MV-4-11 (cell line): Measurements from ENCODE around the gene GARNL3.
A peak's percentile ranks its signal among the peaks of the same experiment; 100 is the strongest.

Experiments
- DNase-seq: peaks from one replicate; lab custom pipeline; 2025; lab: John Stamatoyannopoulos, UW

The GARNL3 gene

GRCh38 chr9:127264462-127265219 is at the start of gene GARNL3:
Gene GARNL3, plus strand, starts transcription at chr9:127264774. Its CDS starts 104 bp downstream, at chr9:127264878.
- DNase-seq: no peak

DNA sequence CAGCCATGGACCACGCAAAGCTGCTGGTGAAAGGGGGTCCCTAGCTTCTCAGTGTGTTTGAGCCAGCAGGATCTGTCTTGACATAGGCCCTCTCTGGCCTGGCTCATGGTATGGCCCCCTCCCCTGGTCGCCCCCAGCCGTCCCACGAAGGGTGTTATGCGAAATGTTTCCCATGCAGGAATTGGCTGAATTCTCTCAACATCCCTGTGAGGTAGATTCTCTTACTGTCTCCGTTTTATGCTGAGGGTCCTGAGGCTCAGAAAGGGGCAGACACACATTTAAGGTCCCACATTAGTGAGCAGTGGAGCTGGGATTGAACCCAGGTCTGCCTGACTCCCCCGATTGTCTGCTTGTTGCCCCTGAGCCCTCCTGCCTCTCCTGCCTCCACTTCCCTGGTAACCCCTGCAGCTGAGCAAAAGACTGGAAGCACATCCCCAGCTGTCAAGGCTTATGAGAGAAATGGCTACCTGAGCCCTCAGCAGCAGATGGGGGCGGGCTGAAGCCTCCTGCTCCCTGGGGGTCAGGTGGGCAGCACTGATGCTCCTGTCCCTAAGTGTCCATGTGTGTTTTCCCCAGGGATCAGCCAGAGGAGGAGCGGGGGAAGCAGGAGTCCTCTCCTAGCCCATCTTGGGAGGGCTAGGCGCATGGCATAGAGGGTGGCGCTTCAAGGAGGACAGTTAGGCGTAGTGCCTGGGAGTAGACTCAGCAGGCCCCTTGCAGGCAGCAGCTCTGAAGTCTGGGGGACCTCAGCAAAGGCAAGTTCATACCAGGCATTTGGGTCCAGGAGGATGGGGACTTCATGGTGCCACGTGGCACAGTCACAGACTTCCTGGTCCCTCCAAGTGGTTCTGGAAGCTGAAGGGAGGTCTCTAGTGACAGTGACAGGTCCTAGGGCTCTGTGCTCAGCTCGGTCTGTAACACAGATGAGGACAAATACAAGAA is 49.0 kb upstream of the GARNL3 start:
- no peak for DNase-seq

- DNase-seq: no peak
These were observed 48.2 kb upstream of the GARNL3 start for GRCh38 chr9:127216210-127216887.

DNA sequence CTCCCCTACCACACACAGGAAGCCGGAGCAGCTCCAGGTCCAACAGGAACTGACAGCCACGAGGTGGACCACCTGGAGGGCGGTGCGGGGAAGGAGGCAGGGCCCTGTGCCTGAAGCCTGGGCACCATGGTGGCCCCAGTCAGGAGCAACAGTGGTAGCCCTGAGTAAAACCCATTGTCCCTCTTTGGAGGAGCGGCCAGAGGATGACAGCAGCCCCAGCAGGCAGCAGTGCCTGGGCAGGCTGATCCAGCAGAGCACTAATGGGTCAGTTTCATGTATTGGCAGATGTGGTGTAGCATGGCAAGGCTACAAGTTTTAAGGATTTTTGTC is 47.7 kb upstream of the GARNL3 start:
- no peak for DNase-seq

- DNase-seq: no peak
These were observed 45.8 kb upstream of the GARNL3 start for GRCh38 chr9:127218818-127219217.

- no peak for DNase-seq
These were observed 45.1 kb upstream of the GARNL3 start for GRCh38 chr9:127219520-127219919.

DNA sequence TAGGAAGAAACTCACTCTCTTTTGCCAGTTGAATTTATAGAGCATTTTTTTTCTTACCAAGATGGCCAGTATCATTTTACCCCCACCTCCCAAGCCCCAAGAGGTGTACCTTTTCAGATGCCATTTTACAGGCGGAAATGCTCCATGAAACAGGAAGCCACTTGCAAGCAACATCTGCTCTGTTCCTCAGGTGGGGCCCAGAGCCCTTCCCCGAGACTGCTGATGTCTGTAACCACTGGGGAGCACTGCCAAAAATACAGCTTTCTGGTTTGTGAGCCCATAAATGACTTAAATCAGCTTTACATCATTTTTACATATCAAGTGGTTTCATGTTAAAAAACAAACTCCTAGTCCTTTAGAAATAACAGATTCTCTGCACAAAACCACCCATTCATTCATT is 42.9 kb upstream of the GARNL3 start:
- DNase-seq: no peak

DNA sequence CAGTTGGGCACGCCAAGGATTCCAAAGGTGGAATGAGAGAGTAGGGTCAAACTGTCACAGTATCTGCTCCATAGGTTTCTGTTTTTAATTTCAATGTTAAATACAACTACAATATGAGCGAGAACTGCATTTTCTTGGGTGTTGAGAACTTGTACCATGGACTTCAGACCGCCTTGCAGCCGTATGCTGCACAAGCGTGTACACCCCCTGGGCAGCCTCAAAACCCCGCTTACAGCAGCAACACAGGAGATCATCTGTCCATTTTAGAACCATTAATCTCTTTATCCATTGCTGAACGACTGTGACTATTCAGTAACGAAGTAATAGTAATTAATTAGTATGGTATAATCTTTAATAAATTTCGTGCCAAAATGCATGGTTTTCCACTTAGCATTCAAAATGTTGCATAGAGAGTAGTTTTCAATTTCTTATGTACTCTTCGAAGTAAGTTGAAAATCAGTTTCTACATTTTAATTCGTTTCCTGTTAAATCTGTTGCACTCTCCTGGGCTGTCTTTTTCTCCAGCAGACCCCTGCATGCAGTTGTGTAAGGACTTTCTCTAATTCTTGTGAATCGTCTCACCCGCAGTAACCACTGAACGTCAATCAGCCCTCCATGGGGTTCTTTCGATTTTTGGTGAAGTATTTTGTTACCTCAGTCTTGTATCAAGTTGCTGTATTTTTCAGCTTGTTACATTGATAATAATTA is 42.0 kb upstream of the GARNL3 start:
- peak; percentile 30 for DNase-seq

DNA sequence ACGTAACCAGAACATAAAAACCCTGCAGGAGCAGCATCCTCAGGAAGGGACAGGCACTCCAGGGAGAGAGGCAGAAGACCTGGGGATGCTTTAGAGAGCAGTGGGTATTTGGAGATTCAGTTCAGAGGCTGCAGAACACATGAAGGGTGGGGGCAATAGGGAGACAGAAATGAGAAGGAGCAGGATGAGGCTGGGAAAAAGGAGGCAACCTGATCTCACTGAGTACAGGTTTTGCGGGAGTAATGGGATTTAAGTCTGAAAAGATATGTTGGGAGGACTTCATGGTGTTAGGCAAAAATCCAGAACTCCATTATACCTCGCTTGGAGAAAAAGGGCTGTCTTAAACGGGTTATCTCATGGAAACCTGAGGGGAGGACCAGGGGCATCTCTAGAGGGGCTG is 41.3 kb upstream of the GARNL3 start:
- DNase-seq: no peak

DNA sequence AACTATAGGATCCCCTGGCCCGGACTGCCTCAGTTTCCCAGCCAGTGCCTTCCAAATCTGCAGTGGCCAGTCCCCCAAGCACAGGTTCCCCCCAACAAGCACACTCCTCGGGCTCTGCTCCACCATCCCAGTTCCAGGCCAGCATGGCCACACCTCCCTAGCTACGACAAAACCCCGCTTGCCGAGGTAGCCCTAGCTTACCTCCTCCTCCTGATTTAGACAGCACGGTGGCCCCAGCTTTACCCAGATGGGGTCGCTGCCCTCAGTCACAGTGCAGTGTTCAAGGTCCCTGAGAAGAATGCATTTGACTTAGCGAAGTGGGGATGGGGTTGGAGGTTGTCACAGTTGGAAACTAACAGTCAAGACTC is 40.8 kb upstream of the GARNL3 start:
- no peak for DNase-seq

DNA sequence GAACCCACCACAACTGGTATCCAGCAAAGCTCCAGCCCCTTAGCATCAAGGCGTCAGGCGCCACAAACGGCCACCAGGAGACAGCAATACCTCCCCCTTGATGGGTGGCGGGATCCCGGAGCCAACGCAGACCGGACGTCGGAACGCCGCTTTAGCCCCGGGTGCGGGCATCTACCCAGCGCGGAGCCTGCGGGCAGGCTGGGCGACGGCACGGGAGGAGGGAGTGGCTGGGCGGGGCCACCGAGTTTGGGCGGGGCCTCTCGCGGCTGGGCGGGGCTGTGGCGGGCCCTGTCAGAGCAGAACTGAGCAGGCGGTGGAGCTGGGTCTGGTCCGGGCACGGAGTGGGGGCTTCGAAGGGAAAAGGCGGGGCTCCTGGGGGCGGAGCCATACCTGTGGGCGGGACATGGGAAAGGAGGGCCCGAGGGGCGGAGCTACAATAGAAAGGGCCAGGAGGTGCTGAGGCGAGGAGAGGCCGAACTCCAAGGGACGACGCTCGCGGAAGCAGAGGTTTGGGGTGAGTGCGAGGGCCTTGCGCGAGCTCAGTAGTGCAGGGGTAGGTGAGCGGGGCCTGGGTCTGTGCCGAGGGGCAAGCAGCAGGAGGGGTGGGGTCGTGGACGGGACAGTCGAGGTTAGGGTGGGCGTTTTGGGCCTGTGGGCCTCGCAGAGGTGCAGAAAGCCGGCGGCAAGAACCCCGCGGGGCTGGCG is 40.2 kb upstream of the GARNL3 start:
- peak; percentile 85 for DNase-seq

DNA sequence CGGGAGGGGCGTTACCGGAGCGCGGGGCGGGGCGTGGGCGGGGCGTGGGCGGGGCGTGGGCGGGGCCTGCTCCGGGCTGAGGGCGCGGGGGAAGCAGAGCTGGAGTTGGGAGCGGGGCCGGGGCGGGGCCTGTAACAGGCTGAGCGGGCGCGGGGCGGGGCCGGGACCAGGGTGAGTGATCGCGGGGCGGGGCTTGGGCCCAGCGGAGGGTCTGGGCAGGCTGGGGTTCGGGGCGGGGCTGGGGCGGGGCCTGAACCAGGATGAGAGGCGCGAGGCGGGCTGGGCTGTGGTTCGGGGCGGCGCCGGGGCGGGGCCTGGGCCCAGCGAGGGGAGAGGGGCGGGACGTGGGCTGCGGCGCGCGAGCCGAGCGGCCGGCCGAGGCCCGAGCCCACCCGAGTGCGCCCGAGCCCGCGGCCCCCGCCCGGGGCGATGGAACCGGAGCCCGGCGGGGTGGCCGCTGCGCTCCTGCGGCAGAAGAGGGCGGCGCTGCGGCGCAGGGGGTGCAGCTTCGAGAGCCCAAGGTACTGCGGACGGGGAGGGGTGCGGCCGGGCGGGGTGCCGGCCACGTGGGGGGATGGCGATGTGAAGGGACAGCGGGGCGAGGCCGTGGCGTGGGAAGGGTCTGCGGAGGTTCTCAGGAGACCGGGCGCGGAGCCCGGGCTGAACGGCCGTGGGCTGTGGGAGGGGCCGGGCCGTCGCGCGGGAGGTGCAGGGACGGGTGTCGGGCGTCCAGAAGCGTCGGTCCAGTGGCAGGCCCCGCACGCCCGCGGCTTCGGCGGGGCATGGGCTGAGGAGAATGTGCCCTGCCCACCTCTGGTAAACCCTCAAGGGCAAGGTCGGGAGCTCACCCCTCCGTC is 39.5 kb upstream of the GARNL3 start:
- peak; percentile 69 for DNase-seq

- no peak for DNase-seq
These were observed 38.6 kb upstream of the GARNL3 start for GRCh38 chr9:127225801-127226625.

DNA sequence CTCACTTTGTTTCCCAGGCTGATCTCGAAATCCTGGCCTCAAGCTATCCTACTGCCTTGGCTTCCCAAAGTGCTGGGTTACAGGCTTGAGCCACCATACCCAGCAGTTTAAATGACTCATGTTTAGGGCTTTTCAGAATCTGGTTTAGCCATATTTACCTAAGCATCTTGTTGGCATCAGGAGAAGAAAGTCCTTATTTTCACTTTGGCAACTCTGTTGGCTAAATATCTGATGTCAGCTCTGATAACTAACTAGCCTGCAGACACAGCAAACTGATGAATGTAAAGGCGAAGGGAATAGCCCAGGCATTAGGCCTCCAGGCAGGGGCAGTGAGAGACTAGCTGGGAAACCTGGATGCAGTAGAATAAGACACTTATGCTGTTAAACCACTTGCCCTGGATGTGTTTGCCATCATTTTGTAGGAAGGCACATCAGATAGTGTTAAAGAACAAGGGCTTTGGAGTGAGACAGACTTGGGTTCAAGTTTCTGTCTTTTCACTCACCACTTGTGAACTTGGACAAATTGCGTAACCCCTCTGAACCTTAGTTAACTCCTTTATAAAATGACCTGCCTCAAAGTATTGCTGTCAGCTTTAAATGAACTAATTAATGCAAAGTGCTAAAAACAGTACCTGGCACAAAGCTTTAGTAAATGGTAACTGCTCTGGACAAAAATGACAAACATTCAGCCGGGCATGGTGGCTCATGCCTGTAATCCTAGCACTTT is 34.7 kb upstream of the GARNL3 start:
- no peak for DNase-seq

GRCh38 chr9:127231666-127232065 is 32.9 kb upstream of the GARNL3 start:
- no peak for DNase-seq

DNA sequence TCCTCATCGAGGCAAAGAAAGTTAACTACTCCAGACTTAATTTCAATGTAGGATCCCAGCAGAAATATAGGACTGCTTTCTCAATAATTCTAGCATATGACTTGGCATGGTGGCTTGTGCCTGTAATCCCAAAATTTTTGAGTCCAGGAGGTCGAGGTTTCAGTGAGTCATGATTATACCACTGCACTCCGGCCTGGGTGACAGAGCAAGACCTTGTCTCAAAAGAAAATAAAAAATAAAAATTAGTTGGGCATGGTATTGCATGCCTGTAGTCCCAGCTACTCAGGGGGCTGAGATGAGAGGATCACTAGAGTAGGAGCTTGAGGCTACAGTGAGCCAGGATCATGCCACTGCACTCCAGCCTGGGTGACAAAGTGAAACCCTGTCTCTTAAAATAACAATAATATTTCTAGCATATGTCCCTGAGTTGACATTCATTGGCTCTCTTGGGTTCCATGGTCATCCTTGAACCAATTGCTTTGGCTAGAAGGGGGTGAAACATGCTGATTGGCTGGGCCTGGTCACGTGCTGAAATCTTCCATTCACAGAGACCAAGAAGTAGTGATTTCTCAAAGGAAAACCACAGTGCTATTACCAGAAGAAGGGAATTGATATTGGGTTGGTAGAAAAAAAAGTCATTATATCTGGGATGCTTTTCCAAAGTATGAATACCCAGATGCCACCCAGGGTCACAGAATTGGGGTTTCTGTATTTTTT is 31.6 kb upstream of the GARNL3 start:
- no peak for DNase-seq

- DNase-seq: no peak
These were observed 31.0 kb upstream of the GARNL3 start for GRCh38 chr9:127233550-127233949.

DNA sequence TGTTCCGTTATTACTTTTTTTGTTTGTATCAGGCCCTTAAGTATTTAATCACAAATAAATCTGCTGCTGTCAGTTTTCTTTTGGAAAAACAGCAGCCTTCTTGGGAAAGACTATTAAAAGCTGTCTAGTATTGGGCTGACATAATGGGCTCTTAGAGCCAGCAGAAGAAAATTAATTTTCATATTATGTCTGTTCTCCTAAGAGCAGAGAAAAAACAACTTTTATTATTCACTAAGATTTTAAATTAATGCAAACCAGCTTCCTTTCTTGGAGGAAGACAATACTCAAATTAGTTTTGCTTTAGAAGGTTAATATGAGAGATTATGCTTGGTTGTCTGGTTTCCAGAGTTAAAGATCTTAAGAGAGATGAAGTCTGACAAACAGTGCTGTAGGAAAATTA is 30.6 kb upstream of the GARNL3 start:
- DNase-seq: no peak
